SK-N-SH (cell line): ENCODE results near the gene APBB1IP. TPM values are rescaled to one million over a fixed set of nuclear protein-coding genes. Genes with fewer than 3 reads are reported as not detected.

ENCODE experiments used
- CTCF ChIA-PET: fragments of 300-600, 350-600 bp; formaldehyde crosslinking; extraction: SDS; loops from one replicate; lab custom pipeline; 2021; lab: Yijun Ruan, JAX
- POLR2A ChIA-PET: fragments of 350-600 bp; sonication (Branson Sonifier 250); formaldehyde crosslinking; extraction: SDS; loops from one replicate; lab custom pipeline; 2020; ENCODE audit warnings: antibody characterized with exemption, inconsistent platforms; lab: Yijun Ruan, JAX
- DNase-seq: peaks from one replicate; pipeline ENCODE4 v3.0.0; 2012
- H2AFZ ChIP-seq: fragments of 200-600 bp; sonication (generic); 2 replicates; pipeline ENCODE4 v1.8.1; 2016; ENCODE audit warnings: antibody characterized with exemption, mild to moderate bottlenecking, low read depth
- H3F3A ChIP-seq: fragments of 200-600 bp; sonication (generic); replicated peaks from 2 replicates; pipeline ENCODE3; 2016; ENCODE audit warnings: antibody characterized with exemption, mild to moderate bottlenecking; ENCODE audit not compliant: insufficient read depth
- H3K27ac ChIP-seq, 2 experiments: fragments of 200-500 bp in 1 of 2; fragments of 200-600 bp in 1 of 2; sonication (Bioruptor generic) in 1 of 2; sonication (generic), shearing (Covaris generic) in 1 of 2; 2 replicates each; pipeline versions ENCODE4 v1.5.1 to v1.6.1; 2014 to 2016; ENCODE audit warnings: low read depth in 2 of 2, inconsistent platforms in 1 of 2, low read length in 1 of 2, mild to moderate bottlenecking in 1 of 2, mixed read lengths in 1 of 2
- H3K27me3 ChIP-seq: fragments of 200-600 bp; sonication (generic), shearing (Covaris generic); 2 replicates; pipeline ENCODE4 v1.6.1; 2016; ENCODE audit warnings: mixed run types; ENCODE audit not compliant: insufficient read depth
- H3K36me3 ChIP-seq, 2 experiments: fragments of 200-500 bp in 1 of 2; fragments of 200-600 bp in 1 of 2; sonication (Bioruptor generic) in 1 of 2; sonication (generic) in 1 of 2; replicated peaks in 1 of 2; 2 replicates each; pipeline versions ENCODE3 to v1.5.1; 2014 to 2016; ENCODE audit warnings: low read length in 1 of 2, mild to moderate bottlenecking in 1 of 2; ENCODE audit not compliant: insufficient read depth in 2 of 2, control insufficient read depth in 1 of 2
- H3K4me1 ChIP-seq, 2 experiments: fragments of 200-500 bp in 1 of 2; fragments of 200-600 bp in 1 of 2; sonication (Bioruptor generic) in 1 of 2; sonication (generic), shearing (Covaris generic) in 1 of 2; 2 replicates each; pipeline versions ENCODE4 v1.5.1 to v1.6.1; 2014 to 2016; ENCODE audit warnings: low read depth in 1 of 2, low read length in 1 of 2, mixed run types in 1 of 2; ENCODE audit not compliant: insufficient read depth in 2 of 2, control insufficient read depth in 1 of 2
- H3K4me2 ChIP-seq: fragments of 200-600 bp; sonication (generic), shearing (Covaris generic); 2 replicates; pipeline ENCODE4 v1.6.1; 2017; ENCODE audit warnings: mixed run types
- H3K4me3 ChIP-seq, 2 experiments: fragments of 200-500 bp in 1 of 2; fragments of 200-600 bp in 1 of 2; sonication (Bioruptor generic) in 1 of 2; sonication (generic), shearing (Covaris generic) in 1 of 2; 2 replicates each; pipeline versions ENCODE4 v1.5.1 to v1.8.1; 2014 to 2016; ENCODE audit warnings: low read depth in 2 of 2, inconsistent platforms in 1 of 2, low read length in 1 of 2, mild to moderate bottlenecking in 1 of 2, mixed read lengths in 1 of 2, moderate library complexity in 1 of 2
- H3K79me2 ChIP-seq: fragments of 200-600 bp; sonication (generic); 2 replicates; pipeline ENCODE4 v1.8.1; 2017; ENCODE audit warnings: mild to moderate bottlenecking; ENCODE audit not compliant: insufficient read depth
- H3K9ac ChIP-seq: fragments of 200-600 bp; sonication (generic); 2 replicates; pipeline ENCODE4 v1.6.1; 2017; ENCODE audit warnings: mixed run types
- H3K9me2 ChIP-seq: fragments of 200-600 bp; sonication (generic); 2 replicates; pipeline ENCODE4 v1.6.1; 2017; ENCODE audit warnings: mixed run types
- H3K9me3 ChIP-seq: fragments of 200-600 bp; sonication (generic); 2 replicates; pipeline ENCODE4 v1.6.1; 2017; ENCODE audit warnings: mixed run types, mild to moderate bottlenecking, moderate library complexity
- H4K20me1 ChIP-seq: fragments of 200-600 bp; sonication (generic); 2 replicates; pipeline ENCODE4 v1.6.1; 2017; ENCODE audit warnings: mild to moderate bottlenecking, mixed run types; ENCODE audit not compliant: insufficient read depth
- EP300 ChIP-seq, 2 experiments: IDR thresholded peaks; 2 replicates each; pipeline versions ENCODE4 v1.4.0 to v1.6.1; 2012; ENCODE audit warnings: borderline replicate concordance in 1 of 2, low read depth in 1 of 2, low read length in 1 of 2
- EZH2phosphoT487 ChIP-seq: fragments of 200-600 bp; sonication (generic); IDR thresholded peaks from 2 replicates; pipeline ENCODE4 v1.6.1; 2017; ENCODE audit warnings: low read depth, mixed run types, mild to moderate bottlenecking, antibody characterized with exemption, moderate library complexity, borderline replicate concordance
- FOXJ3 ChIP-seq: sonication (generic); formaldehyde crosslinking; IDR thresholded peaks from 2 replicates; pipeline ENCODE4 v1.5.1; 2020; ENCODE audit warnings: mild to moderate bottlenecking, missing genetic modification reagents
- FOXM1 ChIP-seq: IDR thresholded peaks from 2 replicates; pipeline ENCODE4 v1.4.0; 2012; ENCODE audit warnings: low read depth, mild to moderate bottlenecking
- GABPA ChIP-seq: IDR thresholded peaks from 2 replicates; pipeline ENCODE4 v1.4.0; 2012; ENCODE audit warnings: low read depth, mild to moderate bottlenecking
- GATA2 ChIP-seq: sonication (generic); formaldehyde crosslinking; IDR thresholded peaks from 2 replicates; pipeline ENCODE4 v1.5.0; 2020; ENCODE audit warnings: mild to moderate bottlenecking, missing genetic modification reagents
- MEF2A ChIP-seq: IDR thresholded peaks from 2 replicates; pipeline ENCODE4 v1.4.0; 2012; ENCODE audit warnings: low read depth, borderline replicate concordance
- MXI1 ChIP-seq: IDR thresholded peaks from 2 replicates; pipeline ENCODE4 v1.6.1; 2012; ENCODE audit warnings: mild to moderate bottlenecking, low read depth, low read length, improper control_type of control experiment
- POLR2AphosphoS5 ChIP-seq: IDR thresholded peaks from 2 replicates; pipeline ENCODE4 v1.6.1; 2012; ENCODE audit warnings: low read depth, low read length
- RAD21 ChIP-seq: IDR thresholded peaks from 2 replicates; pipeline ENCODE4 v1.6.1; 2012; ENCODE audit warnings: mild to moderate bottlenecking, low read length
- SIN3A ChIP-seq: IDR thresholded peaks from 2 replicates; pipeline ENCODE4 v1.6.1; 2012; ENCODE audit warnings: low read depth, mild to moderate bottlenecking, low read length, moderate library complexity, borderline replicate concordance
- TCF12 ChIP-seq: IDR thresholded peaks from 2 replicates; pipeline ENCODE4 v1.4.0; 2012
- WGBS: methylation state at CpG from one replicate; pipeline ENCODE4 v1.1.6; 2017; ENCODE audit warnings: low lambda C conversion rate; 5-methylcytosine and 5-hydroxymethylcytosine counted together
- polyA plus RNA-seq, 3 experiments: library from polyadenylated mRNA; depleted of rRNA; stranded (reverse); fragments of >200 nt; gene quantifications; 2 replicates each; pipeline ENCODE4 v1.2.3, GENCODE V29; 2012
- TF ChIP-seq, protein P1 (sequence below): fragments of 150-350 bp; IDR thresholded peaks from 2 replicates; pipeline ENCODE4 v1.6.1; 2016; ENCODE audit warnings: mild to moderate bottlenecking, low read depth, low read length
- TF ChIP-seq, protein P2 (sequence below): IDR thresholded peaks from 2 replicates; pipeline ENCODE4 v1.4.0; 2012; ENCODE audit warnings: low read depth

The APBB1IP gene
- polyA plus RNA-seq, 1 of the 3 experiments (the other 2 are of a cell fraction), result not detected

GRCh38 chr10:26544932-26545331 is 106.8 kb downstream of the APBB1IP start:
- Histone ChIP-seq H3K9me3 (no peaks in the 10 kb centered on the region), H3K36me3 (no peaks in the 10 kb centered on the region), H3K9ac (no peak overlapping the region), H4K20me1 (no peaks in the 10 kb centered on the region), H3K27ac (no peak overlapping the region), H3K27me3 (no peaks in the 10 kb centered on the region), H3K4me1 (no peaks in the 10 kb centered on the region), H3K79me2 (no peaks in the 10 kb centered on the region), H3F3A (no peaks in the 10 kb centered on the region), H3K4me2 (no peak overlapping the region), H2AFZ (no peak overlapping the region), H3K4me3 (no peak overlapping the region), H3K9me2 (no peaks in the 10 kb centered on the region)
- DNase-seq, result no peak
- ChIA-PET POLR2A (no interaction called here), CTCF (no interaction called here)
- no peak for TF ChIP-seq RAD21
- no peak for TF ChIP-seq POLR2AphosphoS5
- no peak for TF ChIP-seq GABPA

DNA sequence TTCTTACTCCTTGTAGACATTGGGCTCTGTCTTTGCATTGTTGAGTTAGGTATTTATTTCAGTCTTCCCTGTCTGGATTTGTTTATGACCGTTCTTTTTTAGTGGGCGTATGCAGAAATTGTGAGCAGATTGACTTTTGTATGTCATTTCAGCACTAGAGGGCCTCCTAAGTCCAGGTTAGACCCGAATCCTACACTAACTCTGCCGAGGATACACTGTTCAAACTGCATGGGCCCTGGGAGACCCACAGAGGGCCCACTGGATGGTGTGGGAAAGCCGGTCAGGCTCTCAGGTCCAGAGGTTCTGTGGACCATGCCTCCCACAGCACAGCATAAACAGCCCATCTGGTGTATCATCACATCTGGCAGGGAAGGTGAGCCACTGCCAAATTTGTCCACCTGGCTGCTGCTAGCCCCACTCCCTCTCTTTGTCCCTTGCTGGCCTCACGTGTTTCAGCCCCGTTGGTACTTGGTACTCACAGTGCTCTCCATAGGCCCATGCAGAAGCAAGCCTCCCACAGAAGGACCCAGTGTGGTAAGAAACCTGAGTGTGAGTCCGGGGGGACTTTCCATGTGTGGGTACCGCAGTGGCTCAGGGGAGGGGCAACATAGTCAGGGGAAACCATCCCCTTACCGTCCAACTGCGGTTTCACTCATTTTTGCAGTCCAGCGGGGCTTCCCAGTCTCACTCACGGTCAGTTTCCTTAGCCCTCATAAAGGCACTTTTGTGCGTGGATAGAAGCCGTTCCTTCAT is 112.8 kb downstream of the APBB1IP start:
- Histone ChIP-seq H3K27me3 (no peaks in the 10 kb centered on the region; the same call in 1 of the 2 replicates), H3K79me2 (no peaks in the 10 kb centered on the region), H4K20me1 (no peaks in the 10 kb centered on the region), H3K4me1 (no peaks in the 10 kb centered on the region), H3K27ac (no peak overlapping the region), H3K9me2 (no peaks in the 10 kb centered on the region), H2AFZ (no peak overlapping the region), H3F3A (no peaks in the 10 kb centered on the region), H3K4me2 (no peak overlapping the region), H3K9me3 (no peaks in the 10 kb centered on the region), H3K9ac (no peak overlapping the region), H3K4me3 (no peak overlapping the region), H3K36me3 (no peaks in the 10 kb centered on the region)
- 38% methylated on average over 11 of the region's 15 CpGs for WGBS
- ChIA-PET POLR2A (no interaction called here), CTCF (no interaction called here)
- TF ChIP-seq, protein P1, sequence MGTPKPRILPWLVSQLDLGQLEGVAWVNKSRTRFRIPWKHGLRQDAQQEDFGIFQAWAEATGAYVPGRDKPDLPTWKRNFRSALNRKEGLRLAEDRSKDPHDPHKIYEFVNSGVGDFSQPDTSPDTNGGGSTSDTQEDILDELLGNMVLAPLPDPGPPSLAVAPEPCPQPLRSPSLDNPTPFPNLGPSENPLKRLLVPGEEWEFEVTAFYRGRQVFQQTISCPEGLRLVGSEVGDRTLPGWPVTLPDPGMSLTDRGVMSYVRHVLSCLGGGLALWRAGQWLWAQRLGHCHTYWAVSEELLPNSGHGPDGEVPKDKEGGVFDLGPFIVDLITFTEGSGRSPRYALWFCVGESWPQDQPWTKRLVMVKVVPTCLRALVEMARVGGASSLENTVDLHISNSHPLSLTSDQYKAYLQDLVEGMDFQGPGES, result no peak
- TF ChIP-seq TCF12 (no peak), RAD21 (no peak), SIN3A (no peak), MEF2A (no peak), EP300 (IDR thresholded peaks at IDR 0.05; ENCODE audit: borderline replicate concordance in 1 of 2, low read depth in 1 of 2, low read length in 1 of 2) (no peak), EZH2phosphoT487 (no peak), FOXM1 (no peak), FOXJ3 (CRISPR knock-in tag) (no peak), POLR2AphosphoS5 (no peak), MXI1 (no peak), GATA2 (CRISPR knock-in tag) (no peak)
- TF ChIP-seq, protein P2, sequence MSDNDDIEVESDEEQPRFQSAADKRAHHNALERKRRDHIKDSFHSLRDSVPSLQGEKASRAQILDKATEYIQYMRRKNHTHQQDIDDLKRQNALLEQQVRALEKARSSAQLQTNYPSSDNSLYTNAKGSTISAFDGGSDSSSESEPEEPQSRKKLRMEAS, result no peak
- no peak for DNase-seq
